NCI-H526 treated with DMSO at 0.1 percent for 48 hours (cell line): ENCODE data around the gene SLC51B.
"Not testable (repeated sequence)": the region's sequence is repeated elsewhere in the genome, so short reads cannot be mapped to it uniquely, and the experiment has no call there.

Source experiments
- DNase-seq: peaks from one replicate; lab custom pipeline; 2025; lab: John Stamatoyannopoulos, UW

SLC51B gene

GRCh38 chr15:65084500-65085206 lies 39.5 kb downstream of the SLC51B start:
- DNase-seq: no peak

- DNase-seq: no peak
Measured at GRCh38 chr15:65085207-65085753, 40.1 kb downstream of the SLC51B start.

- DNase-seq: no peak
Measured at GRCh38 chr15:65085990-65086679, 40.9 kb downstream of the SLC51B start.

DNA sequence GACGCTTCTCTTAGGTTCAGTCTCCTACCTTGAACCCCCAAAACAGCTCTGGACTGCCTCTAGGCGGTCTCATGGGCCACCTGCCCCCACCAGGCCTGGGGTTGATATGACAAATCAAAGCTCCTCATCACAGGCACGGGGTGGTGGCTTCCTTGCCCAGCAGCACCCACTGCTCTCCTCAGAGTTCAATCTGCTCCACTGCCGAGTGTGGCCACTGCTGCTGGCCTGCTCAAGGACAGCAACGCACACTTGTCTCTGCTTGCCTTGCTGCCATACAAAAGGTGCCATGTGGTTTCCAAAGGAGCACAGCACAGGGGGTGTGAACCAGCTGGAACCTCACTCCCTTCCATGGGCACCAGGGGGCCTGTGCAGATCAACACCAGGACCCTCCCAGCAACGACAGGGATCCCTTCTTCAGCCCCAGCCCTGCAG lies 41.5 kb downstream of the SLC51B start:
- DNase-seq: no peak

- DNase-seq: no peak
Measured at GRCh38 chr15:65087411-65087810, 42.2 kb downstream of the SLC51B start.

- DNase-seq: no peak
Measured at GRCh38 chr15:65087873-65088642, 42.9 kb downstream of the SLC51B start.

GRCh38 chr15:65088643-65089021 lies 43.4 kb downstream of the SLC51B start:
- no peak for DNase-seq

DNA sequence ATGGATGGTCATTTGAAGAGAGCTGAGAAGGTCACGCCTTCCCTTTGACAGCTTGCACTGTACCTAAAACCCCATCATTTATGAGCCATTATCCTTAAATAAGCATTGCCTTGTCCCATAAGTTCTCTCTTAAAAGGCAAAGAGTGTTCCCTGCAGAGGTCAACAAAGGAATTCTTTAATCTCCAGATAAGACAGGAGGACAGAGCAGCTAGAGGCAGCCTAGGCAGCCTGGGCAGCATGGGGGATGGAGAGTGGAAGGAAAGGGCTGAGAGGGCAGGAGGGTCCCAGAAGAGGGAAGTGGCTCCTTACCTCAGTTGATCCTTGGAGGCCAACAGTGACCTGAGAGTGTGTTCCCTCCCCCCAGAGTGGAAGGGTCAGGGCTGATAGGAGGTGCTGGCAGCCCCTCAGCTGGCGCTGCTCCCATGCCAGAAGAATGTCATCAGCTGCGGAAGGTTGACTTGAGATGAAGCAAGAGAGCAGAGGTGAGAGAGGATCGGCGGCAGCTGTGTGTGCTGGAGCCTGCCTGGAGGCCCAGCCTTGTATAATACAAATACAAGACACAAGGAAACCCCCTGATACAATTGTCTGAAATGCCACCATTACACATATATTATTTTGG lies 44.1 kb downstream of the SLC51B start:
- DNase-seq: no peak

- peak; percentile 50 for DNase-seq
Measured at GRCh38 chr15:65091946-65092770, 47.0 kb downstream of the SLC51B start.

DNA sequence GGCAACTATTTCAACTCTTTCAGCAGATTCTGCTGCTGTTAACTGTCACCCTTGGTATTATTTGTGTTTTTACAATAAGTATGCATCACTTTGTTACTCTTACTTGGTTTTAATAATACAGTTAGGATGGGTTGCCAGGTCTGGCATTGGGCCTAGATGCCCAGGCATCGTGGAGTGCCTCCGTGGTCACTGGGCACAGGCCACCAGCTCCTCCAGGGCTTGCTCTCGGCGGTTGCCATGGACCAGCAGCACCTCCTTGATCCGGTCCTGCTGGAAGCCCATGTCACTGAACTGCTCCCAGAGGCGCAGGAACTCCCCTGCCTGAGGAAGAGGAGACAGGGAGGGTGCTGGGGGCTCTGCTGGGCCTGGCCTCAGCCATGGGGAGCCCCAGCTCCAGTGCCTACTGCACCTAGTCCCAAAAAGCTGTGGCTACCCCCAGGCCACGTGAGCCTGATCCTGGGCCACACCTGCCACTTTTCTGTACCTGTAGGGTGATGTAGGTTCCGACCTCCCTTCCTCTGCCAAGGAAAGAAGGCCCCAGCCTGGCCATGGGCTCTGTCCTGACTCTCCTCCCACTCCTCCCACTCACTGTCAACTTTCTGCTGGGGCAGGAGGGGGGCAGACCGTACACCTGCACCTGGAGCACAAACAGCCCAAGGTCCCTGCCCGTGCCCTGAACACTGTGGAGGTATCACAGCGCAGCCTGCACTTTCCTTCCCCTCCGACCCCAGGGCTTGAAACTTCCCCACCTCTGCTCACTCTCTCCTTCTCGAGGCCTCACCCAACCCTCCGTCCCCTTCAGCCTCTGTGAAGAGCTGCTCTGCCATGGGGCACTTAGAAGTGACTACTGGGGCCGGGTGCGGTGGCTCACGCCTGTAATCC lies 48.0 kb downstream of the SLC51B start:
- peak; percentile 74 for DNase-seq

- not testable (repeated sequence) for DNase-seq
Measured at GRCh38 chr15:65093793-65094170, 48.6 kb downstream of the SLC51B start.

- no peak for DNase-seq
Measured at GRCh38 chr15:65094294-65094995, 49.3 kb downstream of the SLC51B start.

- no peak for DNase-seq
Measured at GRCh38 chr15:65095011-65095746, 50.0 kb downstream of the SLC51B start.

GRCh38 chr15:65095747-65096104 lies 50.5 kb downstream of the SLC51B start:
- DNase-seq: no peak

GRCh38 chr15:65096481-65097385 lies 51.5 kb downstream of the SLC51B start:
- no peak for DNase-seq

DNA sequence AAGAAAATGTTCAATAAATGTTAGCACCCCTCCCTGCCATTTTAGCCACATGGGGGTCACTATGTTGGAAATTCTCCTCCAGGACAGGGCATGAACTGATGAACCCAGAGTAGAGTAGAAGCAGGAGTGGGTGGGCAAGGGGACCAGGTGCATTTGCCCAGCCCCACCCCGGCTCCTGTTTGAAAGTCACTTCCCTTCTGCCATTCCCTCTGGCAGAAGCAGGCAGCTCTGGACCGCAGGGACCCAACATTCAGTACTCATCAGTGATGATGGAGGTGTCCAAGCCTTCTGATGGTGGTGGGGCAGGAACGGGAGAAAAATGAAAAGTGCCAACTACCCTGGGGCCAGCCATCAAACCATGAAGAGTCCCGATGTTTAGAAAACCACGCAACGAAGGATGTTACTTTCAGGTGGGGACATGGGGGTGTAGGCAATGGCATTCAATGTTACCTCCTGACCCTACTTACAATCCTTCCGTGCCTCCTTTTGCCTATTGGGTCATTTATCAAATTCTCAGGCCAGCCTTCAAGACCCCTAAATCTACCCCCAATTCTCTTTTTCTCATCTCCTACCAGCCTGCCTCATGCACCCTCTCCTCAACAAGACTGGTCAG lies 52.6 kb downstream of the SLC51B start:
- no peak for DNase-seq

DNA sequence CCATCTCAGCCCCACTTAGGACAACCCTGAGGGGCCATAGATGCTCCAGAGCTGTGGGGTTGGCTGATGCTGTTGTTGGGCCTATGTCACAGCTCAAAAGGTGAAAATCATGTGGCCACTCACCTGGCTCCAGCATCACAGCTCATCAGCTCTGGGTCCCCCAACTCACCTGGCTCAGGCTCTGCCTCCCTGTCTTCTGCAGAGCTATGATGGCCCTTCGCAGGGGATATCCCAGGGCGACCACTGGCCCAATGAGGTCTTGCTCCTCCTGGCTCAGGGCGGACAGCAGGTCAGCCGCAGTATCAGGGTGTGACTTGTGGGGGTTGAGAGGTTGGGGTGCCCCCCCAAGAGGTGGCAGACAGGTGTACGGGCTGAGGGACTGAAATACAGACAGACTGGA lies 54.1 kb downstream of the SLC51B start:
- DNase-seq: no peak
